Neural crest cell (in vitro differentiated cells): Measurements from ENCODE around the gene TMPRSS2. TPM values are rescaled to one million over a fixed set of nuclear protein-coding genes. Genes with fewer than 3 reads are reported as not detected.

Experiments used
- DNase-seq: peaks from one replicate; pipeline ENCODE4 v3.0.0; 2021; ENCODE audit warnings: low read depth, mixed read lengths, low spot score
- H3K27ac Mint-ChIP-seq: one replicate; pipeline ENCODE4 v1.8.0; 2021; ENCODE audit warnings: mild to moderate bottlenecking, mixed read lengths; ENCODE audit not compliant: unreplicated experiment
- H3K27me3 Mint-ChIP-seq: 2 replicates; pipeline ENCODE4 v1.8.0; 2021; ENCODE audit warnings: low read depth, mild to moderate bottlenecking, mixed read lengths
- H3K36me3 Mint-ChIP-seq: 2 replicates; pipeline ENCODE4 v1.8.0; 2021; ENCODE audit warnings: low read depth, mild to moderate bottlenecking, mixed read lengths
- H3K4me1 Mint-ChIP-seq: 2 replicates; pipeline ENCODE4 v1.8.0; 2021; ENCODE audit warnings: mixed read lengths
- H3K4me3 Mint-ChIP-seq: one replicate; pipeline ENCODE4 v1.8.0; 2021; ENCODE audit warnings: mild to moderate bottlenecking, mixed read lengths
- H3K9me3 Mint-ChIP-seq: 2 replicates; pipeline ENCODE4 v1.8.0; 2021; ENCODE audit warnings: mixed read lengths
- total RNA-seq: library from RNA; stranded (reverse); gene quantifications from 2 replicates; pipeline ENCODE4 v1.2.1, GENCODE V29; 2021
- TF ChIP-seq, protein P1 (sequence below): fragments of 200-600 bp; sonication (generic); conservative IDR thresholded peaks from 2 replicates; pipeline ENCODE4 v1.5.0; 2021; ENCODE audit warnings: antibody characterized with exemption, mild to moderate bottlenecking

Gene TMPRSS2
- total RNA-seq, 1 donor from 2014 or later: not detected

DNA sequence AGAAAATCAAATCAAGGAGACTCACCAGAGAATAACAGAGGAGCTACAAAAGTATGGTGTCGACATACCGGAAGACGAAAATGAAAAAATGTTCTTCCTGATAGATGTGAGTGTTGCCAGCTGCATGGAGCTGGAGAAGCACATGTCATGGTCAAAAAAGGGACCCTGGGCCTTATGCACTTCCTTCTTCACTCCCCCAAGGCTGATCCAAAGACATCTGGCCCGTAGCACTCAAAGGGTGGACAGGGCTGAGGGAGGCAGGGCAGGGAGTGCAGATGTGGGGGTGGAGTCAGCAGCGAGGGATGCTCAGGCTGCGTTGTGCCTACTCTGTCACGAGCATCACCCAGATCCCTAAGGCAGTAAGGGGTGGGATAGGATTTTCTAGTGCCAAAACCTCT, 62.5 kb downstream of the TMPRSS2 start:
- Mint-ChIP-seq H3K36me3 (no peaks in the 10 kb centered on the region), H3K4me1 (peaks cover 6% of the 10 kb centered on the region), H3K4me3 (no peak overlapping the region), H3K27me3 (no peaks in the 10 kb centered on the region), H3K27ac (no peak overlapping the region), H3K9me3 (no peaks in the 10 kb centered on the region)
- DNase-seq: no peak
- TF ChIP-seq, protein P1, sequence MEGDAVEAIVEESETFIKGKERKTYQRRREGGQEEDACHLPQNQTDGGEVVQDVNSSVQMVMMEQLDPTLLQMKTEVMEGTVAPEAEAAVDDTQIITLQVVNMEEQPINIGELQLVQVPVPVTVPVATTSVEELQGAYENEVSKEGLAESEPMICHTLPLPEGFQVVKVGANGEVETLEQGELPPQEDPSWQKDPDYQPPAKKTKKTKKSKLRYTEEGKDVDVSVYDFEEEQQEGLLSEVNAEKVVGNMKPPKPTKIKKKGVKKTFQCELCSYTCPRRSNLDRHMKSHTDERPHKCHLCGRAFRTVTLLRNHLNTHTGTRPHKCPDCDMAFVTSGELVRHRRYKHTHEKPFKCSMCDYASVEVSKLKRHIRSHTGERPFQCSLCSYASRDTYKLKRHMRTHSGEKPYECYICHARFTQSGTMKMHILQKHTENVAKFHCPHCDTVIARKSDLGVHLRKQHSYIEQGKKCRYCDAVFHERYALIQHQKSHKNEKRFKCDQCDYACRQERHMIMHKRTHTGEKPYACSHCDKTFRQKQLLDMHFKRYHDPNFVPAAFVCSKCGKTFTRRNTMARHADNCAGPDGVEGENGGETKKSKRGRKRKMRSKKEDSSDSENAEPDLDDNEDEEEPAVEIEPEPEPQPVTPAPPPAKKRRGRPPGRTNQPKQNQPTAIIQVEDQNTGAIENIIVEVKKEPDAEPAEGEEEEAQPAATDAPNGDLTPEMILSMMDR: no peak

DNA sequence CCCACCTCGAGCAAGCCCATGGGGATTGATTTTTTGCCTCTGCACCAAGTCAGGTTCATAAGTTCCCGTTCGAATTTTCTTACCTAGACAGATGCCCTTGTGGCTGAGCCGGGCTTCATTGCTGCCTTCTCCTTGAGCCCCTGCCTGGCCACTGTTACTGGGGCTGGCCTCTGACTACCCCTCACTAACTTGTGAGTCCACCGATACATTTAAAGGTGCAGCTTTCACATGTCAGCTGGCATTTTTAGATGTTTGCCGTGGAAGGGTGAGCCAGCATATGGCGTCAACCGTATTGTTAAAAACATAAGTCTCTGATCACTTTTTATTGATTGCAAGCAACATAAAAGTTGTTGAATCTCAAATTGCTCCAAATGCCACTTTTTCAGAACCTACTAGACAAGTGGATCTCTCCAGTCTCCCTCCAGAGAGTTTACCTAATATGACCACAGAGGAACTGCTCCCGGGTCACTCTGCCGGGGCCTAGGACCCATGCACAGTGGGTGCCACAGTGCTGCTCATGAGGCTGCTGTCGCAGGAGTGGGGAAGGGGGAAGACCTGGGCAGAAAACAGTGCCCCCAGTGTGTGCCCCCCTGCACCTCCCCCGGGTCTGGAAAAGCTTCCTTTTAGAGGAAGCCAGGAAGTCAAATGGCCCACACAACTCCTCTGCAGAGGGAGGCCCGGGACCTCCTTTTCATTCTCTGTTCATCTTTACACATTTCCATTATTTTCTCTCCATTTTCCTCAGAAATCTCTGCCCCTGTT, 63.1 kb downstream of the TMPRSS2 start:
- DNase-seq: no peak
- H3K36me3 Mint-ChIP-seq: no peaks in the 10 kb centered on the region
- H3K27me3 Mint-ChIP-seq: no peaks in the 10 kb centered on the region
- TF ChIP-seq, protein P1: no peak
- no peak overlapping the region for H3K27ac Mint-ChIP-seq
- no peaks in the 10 kb centered on the region for H3K9me3 Mint-ChIP-seq
- no peak overlapping the region for H3K4me3 Mint-ChIP-seq
- H3K4me1 Mint-ChIP-seq: peaks cover 6% of the 10 kb centered on the region

DNA sequence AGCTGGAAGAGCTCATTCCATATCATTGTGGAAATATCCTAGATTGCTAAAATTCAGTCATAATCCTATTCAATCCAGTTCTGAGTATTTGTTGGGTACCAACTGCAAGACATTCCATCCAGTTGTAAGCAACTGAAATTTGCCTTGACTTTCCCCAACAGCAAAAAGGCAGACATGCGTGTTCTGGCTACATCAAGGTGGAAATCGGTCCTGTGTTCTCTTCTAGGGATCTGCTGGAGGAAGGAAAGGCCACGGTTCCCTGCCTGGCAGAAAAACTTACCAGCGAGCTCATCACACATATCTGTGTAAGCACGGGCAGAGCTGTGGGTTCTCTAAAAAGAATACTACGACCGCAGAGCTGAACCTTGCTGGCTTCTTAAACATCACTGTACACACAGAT, 64.4 kb downstream of the TMPRSS2 start:
- no peaks in the 10 kb centered on the region for H3K36me3 Mint-ChIP-seq
- no peak overlapping the region for H3K27ac Mint-ChIP-seq
- H3K9me3 Mint-ChIP-seq: no peaks in the 10 kb centered on the region
- TF ChIP-seq, protein P1: no peak
- H3K4me3 Mint-ChIP-seq: no peak overlapping the region
- DNase-seq: no peak
- H3K27me3 Mint-ChIP-seq: no peaks in the 10 kb centered on the region
- peaks cover 6% of the 10 kb centered on the region for H3K4me1 Mint-ChIP-seq

DNA sequence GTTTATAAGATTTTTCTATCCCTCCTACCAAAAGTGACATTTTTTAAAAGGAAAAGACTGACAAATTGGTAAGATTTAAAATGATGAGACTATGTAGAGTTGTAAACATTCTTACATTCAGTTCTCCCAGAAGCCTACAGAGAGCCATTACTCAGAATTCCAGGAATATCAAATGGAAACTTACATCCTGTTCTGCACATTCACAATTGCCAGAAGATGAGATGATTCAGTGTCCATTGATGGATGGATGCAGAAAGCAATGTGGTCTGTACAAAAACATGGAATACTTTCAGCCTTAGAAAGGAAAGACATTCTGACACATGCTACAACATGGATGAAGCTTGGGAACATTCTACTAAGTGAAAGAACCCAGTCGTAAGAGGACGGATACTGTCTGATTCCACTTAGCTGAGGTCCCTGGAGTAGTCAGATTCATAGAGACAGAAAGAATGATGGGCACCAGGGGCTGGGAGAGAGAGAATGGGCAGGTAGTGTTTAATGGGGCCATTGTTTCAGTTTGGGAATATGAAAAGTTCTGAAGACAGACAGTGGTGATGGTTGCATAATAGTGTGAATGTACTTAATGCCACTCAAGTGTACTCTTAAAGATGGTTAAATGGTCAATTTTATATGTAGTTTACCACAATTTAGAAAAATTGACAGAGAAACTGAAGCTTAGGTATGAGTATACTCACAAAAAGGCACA, 65.3 kb downstream of the TMPRSS2 start:
- Mint-ChIP-seq H3K4me3 (no peak overlapping the region), H3K36me3 (no peaks in the 10 kb centered on the region), H3K27ac (no peak overlapping the region), H3K4me1 (peaks cover 6% of the 10 kb centered on the region), H3K9me3 (no peaks in the 10 kb centered on the region), H3K27me3 (no peaks in the 10 kb centered on the region)
- no peak for DNase-seq
- TF ChIP-seq, protein P1: no peak

DNA sequence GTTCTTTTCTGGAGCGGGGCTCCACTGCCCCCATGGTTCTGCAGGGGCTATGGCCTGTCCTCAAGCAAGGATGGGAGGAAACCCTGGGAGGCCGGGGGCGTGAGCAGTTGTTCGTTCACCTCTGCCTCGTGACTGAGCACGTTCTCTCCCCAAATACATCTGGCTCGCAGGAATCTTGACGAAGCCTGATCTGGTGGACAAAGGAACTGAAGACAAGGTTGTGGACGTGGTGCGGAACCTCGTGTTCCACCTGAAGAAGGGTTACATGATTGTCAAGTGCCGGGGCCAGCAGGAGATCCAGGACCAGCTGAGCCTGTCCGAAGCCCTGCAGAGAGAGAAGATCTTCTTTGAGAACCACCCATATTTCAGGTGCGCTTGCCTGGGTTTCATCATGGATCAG, 66.4 kb downstream of the TMPRSS2 start:
- TF ChIP-seq, protein P1: no peak
- Mint-ChIP-seq H3K9me3 (no peaks in the 10 kb centered on the region), H3K4me1 (peaks cover 6% of the 10 kb centered on the region), H3K27me3 (no peaks in the 10 kb centered on the region), H3K27ac (no peak overlapping the region), H3K36me3 (no peaks in the 10 kb centered on the region), H3K4me3 (no peak overlapping the region)
- no peak for DNase-seq
